NCI-H226 (cell line): ENCODE data around the gene MAP4K3.
A peak's percentile ranks its signal among the peaks of the same experiment; 100 is the strongest.

Experiments used
- DNase-seq: peaks from one replicate; pipeline ENCODE4 v3.0.0-alpha.2; 2015

The MAP4K3 gene

GRCh38 chr2:39443009-39443408, 5.9 kb upstream of the MAP4K3 start:
- DNase-seq = no peak

- no peak for DNase-seq
These were observed 624 bp upstream of the MAP4K3 start for GRCh38 chr2:39437522-39438296.

GRCh38 chr2:39435741-39436591, 1.1 kb downstream of the MAP4K3 start:
- DNase-seq = peak; percentile 48

GRCh38 chr2:39435234-39435633, 1.9 kb downstream of the MAP4K3 start:
- DNase-seq = no peak

GRCh38 chr2:39434233-39434897, 2.7 kb downstream of the MAP4K3 start:
- no peak for DNase-seq

- no peak for DNase-seq
These were observed 3.4 kb downstream of the MAP4K3 start for GRCh38 chr2:39433586-39434195.

GRCh38 chr2:39432701-39433100, 4.4 kb downstream of the MAP4K3 start:
- DNase-seq = no peak

- peak; percentile 51 for DNase-seq
These were observed 5.3 kb downstream of the MAP4K3 start for GRCh38 chr2:39431592-39432316.

- no peak for DNase-seq
These were observed 7.3 kb downstream of the MAP4K3 start for GRCh38 chr2:39429746-39430145.

- no peak for DNase-seq
These were observed 12.1 kb downstream of the MAP4K3 start for GRCh38 chr2:39424951-39425350.

- DNase-seq = peak; percentile 30
These were observed 14.4 kb downstream of the MAP4K3 start for GRCh38 chr2:39422700-39423099.

GRCh38 chr2:39421354-39421753, 15.7 kb downstream of the MAP4K3 start:
- no peak for DNase-seq

- DNase-seq = no peak
These were observed 17.5 kb downstream of the MAP4K3 start for GRCh38 chr2:39419282-39420223.

- no peak for DNase-seq
These were observed 18.6 kb downstream of the MAP4K3 start for GRCh38 chr2:39418491-39418890.

- DNase-seq = no peak
These were observed 20.9 kb downstream of the MAP4K3 start for GRCh38 chr2:39416140-39416539.

- no peak for DNase-seq
These were observed 23.9 kb downstream of the MAP4K3 start for GRCh38 chr2:39413063-39413737.

GRCh38 chr2:39411181-39411944, 25.7 kb downstream of the MAP4K3 start:
- DNase-seq = peak; percentile 47

- no peak for DNase-seq
These were observed 27.2 kb downstream of the MAP4K3 start for GRCh38 chr2:39409697-39410389.
